DOHH2 (cell line): Measurements from ENCODE around the gene TMEM61.

Source experiments
- H3F3A ChIP-seq: fragments of 200-600 bp; sonication (generic), shearing (Covaris generic); 2 replicates; pipeline ENCODE4 v1.6.0; 2016; ENCODE audit warnings: antibody characterized with exemption, mild to moderate bottlenecking; ENCODE audit not compliant: control insufficient read depth, insufficient read depth
- H3K27ac ChIP-seq: fragments of 200-600 bp; sonication (generic); 2 replicates; pipeline ENCODE4 v1.5.1; 2014; ENCODE audit warnings: low read depth, mild to moderate bottlenecking, low read length, moderate library complexity
- H3K27me3 ChIP-seq: fragments of 200-600 bp; sonication (generic); 2 replicates; pipeline ENCODE4 v1.6.1; 2014; ENCODE audit warnings: mild to moderate bottlenecking, low read length, mixed read lengths; ENCODE audit not compliant: control insufficient read depth
- H3K36me3 ChIP-seq: fragments of 200-600 bp; sonication (generic); 2 replicates; pipeline ENCODE4 v1.6.1; 2014; ENCODE audit warnings: mild to moderate bottlenecking, low read length, moderate library complexity, mixed read lengths; ENCODE audit not compliant: control insufficient read depth
- H3K4me1 ChIP-seq: fragments of 200-600 bp; sonication (generic); 2 replicates; pipeline ENCODE4 v1.6.1; 2014; ENCODE audit warnings: mild to moderate bottlenecking, low read length, mixed read lengths; ENCODE audit not compliant: control insufficient read depth
- H3K4me2 ChIP-seq: fragments of 200-600 bp; sonication (generic); 2 replicates; pipeline ENCODE4 v1.6.0; 2014; ENCODE audit warnings: mild to moderate bottlenecking, low read length, moderate library complexity
- H3K4me3 ChIP-seq: fragments of 200-600 bp; sonication (generic); 2 replicates; pipeline ENCODE4 v1.5.1; 2014; ENCODE audit warnings: mild to moderate bottlenecking, low read length, mixed read lengths
- H3K79me2 ChIP-seq: fragments of 200-600 bp; sonication (generic); 2 replicates; pipeline ENCODE4 v1.6.1; 2014; ENCODE audit warnings: mild to moderate bottlenecking, low read length, mixed read lengths; ENCODE audit not compliant: control insufficient read depth
- H3K9me2 ChIP-seq: fragments of 200-600 bp; sonication (generic); replicated peaks from 2 replicates; pipeline ENCODE4 v1.6.1; 2014; ENCODE audit warnings: mild to moderate bottlenecking, low read length, mixed read lengths; ENCODE audit not compliant: control insufficient read depth
- H3K9me3 ChIP-seq: fragments of 200-600 bp; sonication (generic); 2 replicates; pipeline ENCODE4 v1.6.1; 2014; ENCODE audit warnings: antibody characterized with exemption, low read length, mixed read lengths; ENCODE audit not compliant: control insufficient read depth, insufficient read depth
- H4K20me1 ChIP-seq: fragments of 200-600 bp; sonication (generic); 2 replicates; pipeline ENCODE4 v1.6.0; 2014; ENCODE audit warnings: low read depth, mild to moderate bottlenecking, antibody characterized with exemption, low read length, moderate library complexity; ENCODE audit not compliant: control insufficient read depth, insufficient read depth
- EZH2phosphoT487 ChIP-seq: fragments of 200-600 bp; sonication (generic); IDR thresholded peaks from 2 replicates; pipeline ENCODE4 v1.6.1; 2017; ENCODE audit warnings: borderline replicate concordance, mild to moderate bottlenecking, antibody characterized with exemption, low read length, moderate library complexity, mixed read lengths
- TF ChIP-seq, protein P1 (sequence below): fragments of 200-600 bp; sonication (generic); IDR thresholded peaks from one replicate; pipeline ENCODE4 v1.5.1; 2014; ENCODE audit warnings: antibody characterized with exemption, mild to moderate bottlenecking, low read depth, low read length; ENCODE audit not compliant: poor library complexity, severe bottlenecking

Gene TMEM61

DNA sequence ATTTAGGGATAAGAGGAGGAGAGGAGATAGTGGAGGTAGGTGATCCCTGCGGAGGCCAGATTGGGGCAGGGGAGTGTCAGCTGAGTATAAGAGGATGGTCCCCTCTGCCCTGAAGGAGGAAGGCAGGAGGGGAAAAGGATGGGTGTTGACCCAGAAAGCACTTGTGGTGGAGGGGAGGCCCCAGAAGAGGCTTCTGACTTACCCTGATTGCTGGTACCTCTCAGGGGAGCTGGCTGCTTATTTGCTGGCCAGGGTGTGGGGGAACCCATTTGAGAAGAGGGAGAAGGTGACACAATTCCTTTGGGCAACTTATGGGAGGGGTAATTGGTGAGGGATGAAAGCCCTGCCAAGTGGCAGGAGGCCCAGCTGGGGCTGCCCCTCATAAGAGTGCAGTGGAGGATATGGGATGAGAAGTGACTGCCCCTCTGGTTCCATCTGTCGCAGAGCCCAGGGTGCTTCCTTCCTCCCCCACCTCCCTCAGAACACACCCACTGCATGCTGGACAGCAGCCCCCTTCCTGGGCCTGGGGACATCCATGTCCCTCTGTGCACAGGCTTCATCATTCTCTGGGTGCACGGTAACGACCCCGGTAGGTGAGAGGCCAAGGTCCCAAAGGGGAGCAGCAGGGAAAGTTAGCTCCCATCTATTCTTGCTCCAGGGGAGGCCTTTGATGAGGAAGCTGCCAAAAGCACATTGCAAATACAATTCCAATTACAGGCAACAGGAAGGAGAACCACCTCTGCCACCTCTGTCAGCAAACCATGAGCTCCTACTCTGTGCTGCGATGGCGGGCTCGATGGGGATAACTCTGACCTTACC lies 57.5 kb downstream of the TMEM61 start:
- no peaks in the 10 kb centered on the region for H4K20me1 ChIP-seq
- H3K27me3 ChIP-seq: peaks cover 37% of the 10 kb centered on the region
- H3K4me2 ChIP-seq: no peak overlapping the region
- no peaks in the 10 kb centered on the region for H3F3A ChIP-seq
- no peak overlapping the region for H3K27ac ChIP-seq
- H3K4me3 ChIP-seq: no peak overlapping the region
- H3K36me3 ChIP-seq: no peaks in the 10 kb centered on the region
- no peaks in the 10 kb centered on the region for H3K4me1 ChIP-seq
- H3K9me3 ChIP-seq: no peaks in the 10 kb centered on the region
- H3K9me2 ChIP-seq: no peaks in the 10 kb centered on the region
- no peaks in the 10 kb centered on the region for H3K79me2 ChIP-seq
- no peak for TF ChIP-seq EZH2phosphoT487
- TF ChIP-seq, protein P1, sequence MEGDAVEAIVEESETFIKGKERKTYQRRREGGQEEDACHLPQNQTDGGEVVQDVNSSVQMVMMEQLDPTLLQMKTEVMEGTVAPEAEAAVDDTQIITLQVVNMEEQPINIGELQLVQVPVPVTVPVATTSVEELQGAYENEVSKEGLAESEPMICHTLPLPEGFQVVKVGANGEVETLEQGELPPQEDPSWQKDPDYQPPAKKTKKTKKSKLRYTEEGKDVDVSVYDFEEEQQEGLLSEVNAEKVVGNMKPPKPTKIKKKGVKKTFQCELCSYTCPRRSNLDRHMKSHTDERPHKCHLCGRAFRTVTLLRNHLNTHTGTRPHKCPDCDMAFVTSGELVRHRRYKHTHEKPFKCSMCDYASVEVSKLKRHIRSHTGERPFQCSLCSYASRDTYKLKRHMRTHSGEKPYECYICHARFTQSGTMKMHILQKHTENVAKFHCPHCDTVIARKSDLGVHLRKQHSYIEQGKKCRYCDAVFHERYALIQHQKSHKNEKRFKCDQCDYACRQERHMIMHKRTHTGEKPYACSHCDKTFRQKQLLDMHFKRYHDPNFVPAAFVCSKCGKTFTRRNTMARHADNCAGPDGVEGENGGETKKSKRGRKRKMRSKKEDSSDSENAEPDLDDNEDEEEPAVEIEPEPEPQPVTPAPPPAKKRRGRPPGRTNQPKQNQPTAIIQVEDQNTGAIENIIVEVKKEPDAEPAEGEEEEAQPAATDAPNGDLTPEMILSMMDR: no peak

DNA sequence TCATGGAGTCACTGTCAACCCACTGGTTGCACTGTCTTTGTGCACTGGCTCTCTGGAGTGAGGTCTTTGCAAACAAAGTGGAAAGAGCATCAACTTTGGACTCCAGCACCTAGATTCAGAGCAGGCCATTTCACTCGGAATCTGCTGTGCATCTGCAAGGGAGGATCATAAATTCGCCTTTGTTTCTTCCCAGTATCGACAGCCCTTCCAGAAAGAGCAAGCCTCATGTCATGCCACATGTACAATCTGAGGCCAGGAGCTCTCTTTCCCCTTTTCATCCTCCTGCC lies 58.1 kb downstream of the TMEM61 start:
- Histone ChIP-seq H3K36me3 (no peaks in the 10 kb centered on the region), H3K79me2 (no peaks in the 10 kb centered on the region), H4K20me1 (no peaks in the 10 kb centered on the region), H3F3A (no peaks in the 10 kb centered on the region), H3K4me3 (no peak overlapping the region), H3K4me2 (no peak overlapping the region), H3K4me1 (no peaks in the 10 kb centered on the region), H3K27ac (no peak overlapping the region), H3K9me2 (no peaks in the 10 kb centered on the region), H3K27me3 (peaks cover 32% of the 10 kb centered on the region), H3K9me3 (no peaks in the 10 kb centered on the region)
- TF ChIP-seq, protein P1: no peak

DNA sequence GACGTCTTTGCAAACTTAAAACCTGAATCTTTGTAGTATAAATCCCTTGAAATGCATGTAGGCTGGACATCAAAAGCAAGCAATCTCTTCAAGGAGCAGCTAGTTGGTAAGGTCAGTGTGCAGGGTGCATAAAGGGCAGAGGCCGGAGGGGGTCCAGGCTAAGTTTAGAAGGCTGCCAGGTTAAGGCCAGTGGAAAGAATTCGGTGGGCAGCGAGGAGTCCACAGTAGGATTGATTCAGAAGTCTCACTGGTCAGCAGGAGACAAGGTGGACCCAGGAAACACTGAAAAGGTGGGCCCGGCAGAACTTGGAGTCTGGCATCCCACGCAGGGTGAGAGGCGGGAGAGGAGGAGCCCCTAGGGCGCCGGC lies 58.5 kb downstream of the TMEM61 start:
- Histone ChIP-seq H3K36me3 (no peaks in the 10 kb centered on the region), H3K27me3 (peaks cover 28% of the 10 kb centered on the region), H3K27ac (no peak overlapping the region)

More for the DNA sequence above, 58.5 kb downstream of the TMEM61 start:
- Histone ChIP-seq H3K4me1 (no peaks in the 10 kb centered on the region), H3K9me2 (no peaks in the 10 kb centered on the region), H3F3A (no peaks in the 10 kb centered on the region), H3K9me3 (no peaks in the 10 kb centered on the region), H3K79me2 (no peaks in the 10 kb centered on the region), H3K4me2 (no peak overlapping the region), H4K20me1 (no peaks in the 10 kb centered on the region), H3K4me3 (no peak overlapping the region)
- no peak for TF ChIP-seq EZH2phosphoT487
- TF ChIP-seq, protein P1: no peak
